RCC 7860 (cell line): ENCODE results near the gene EXOC4.

Source experiments
- DNase-seq: peaks from one replicate; pipeline ENCODE4 v3.0.0-alpha.2; 2015; ENCODE audit warnings: low spot score
- FAIRE-seq: peaks from 2 replicates; lab custom pipeline; 2012; peaks lifted over from hg19 to GRCh38; lab: Jason Lieb, UNC

The EXOC4 gene

GRCh38 chr7:133358708-133359107, 105.8 kb downstream of the EXOC4 start:
- DNase-seq (no peak), FAIRE-seq (no peak)

GRCh38 chr7:133359449-133359848, 106.6 kb downstream of the EXOC4 start:
- no peak for FAIRE-seq
- DNase-seq = no peak

- DNase-seq (no peak), FAIRE-seq (no peak)
Observed at GRCh38 chr7:133360201-133360600, 107.3 kb downstream of the EXOC4 start.

- DNase-seq = no peak
- FAIRE-seq = peak; percentile 25
Observed at GRCh38 chr7:133361806-133362205, 108.9 kb downstream of the EXOC4 start.

- DNase-seq (no peak), FAIRE-seq (no peak)
Observed at GRCh38 chr7:133364959-133365690, 112.2 kb downstream of the EXOC4 start.

- no peak for DNase-seq
- no peak for FAIRE-seq
Observed at GRCh38 chr7:133365917-133366316, 113.0 kb downstream of the EXOC4 start.

GRCh38 chr7:133367561-133367960, 114.7 kb downstream of the EXOC4 start:
- DNase-seq (no peak), FAIRE-seq (no peak)

- DNase-seq (no peak), FAIRE-seq (no peak)
Observed at GRCh38 chr7:133369130-133369529, 116.3 kb downstream of the EXOC4 start.

GRCh38 chr7:133371616-133372015, 118.7 kb downstream of the EXOC4 start:
- no peak for DNase-seq
- FAIRE-seq = no peak

GRCh38 chr7:133372337-133372736, 119.5 kb downstream of the EXOC4 start:
- DNase-seq (no peak), FAIRE-seq (no peak)

- DNase-seq (no peak), FAIRE-seq (no peak)
Observed at GRCh38 chr7:133376514-133376913, 123.6 kb downstream of the EXOC4 start.

GRCh38 chr7:133381965-133382364, 129.1 kb downstream of the EXOC4 start:
- no peak for DNase-seq
- no peak for FAIRE-seq

GRCh38 chr7:133382775-133383559, 130.1 kb downstream of the EXOC4 start:
- no peak for DNase-seq
- FAIRE-seq = no peak

- DNase-seq = no peak
- no peak for FAIRE-seq
Observed at GRCh38 chr7:133386205-133386604, 133.3 kb downstream of the EXOC4 start.

- FAIRE-seq (no peak), DNase-seq (no peak)
Observed at GRCh38 chr7:133389727-133390126, 136.8 kb downstream of the EXOC4 start.

- DNase-seq (no peak), FAIRE-seq (no peak)
Observed at GRCh38 chr7:133391206-133391605, 138.3 kb downstream of the EXOC4 start.

- no peak for DNase-seq
- FAIRE-seq = no peak
Observed at GRCh38 chr7:133394369-133394768, 141.5 kb downstream of the EXOC4 start.

- FAIRE-seq (no peak), DNase-seq (no peak)
Observed at GRCh38 chr7:133395551-133395950, 142.7 kb downstream of the EXOC4 start.

- FAIRE-seq (no peak), DNase-seq (no peak)
Observed at GRCh38 chr7:133398506-133398905, 145.6 kb downstream of the EXOC4 start.

- DNase-seq (no peak), FAIRE-seq (no peak)
Observed at GRCh38 chr7:133401225-133401624, 148.3 kb downstream of the EXOC4 start.

- FAIRE-seq = no peak
- DNase-seq = no peak
Observed at GRCh38 chr7:133408212-133408611, 155.3 kb downstream of the EXOC4 start.

GRCh38 chr7:133409421-133409820, 156.5 kb downstream of the EXOC4 start:
- FAIRE-seq = no peak
- DNase-seq = no peak
